OCI-LY1 (cell line): ENCODE data around the gene PROP1.

Experiments
- H2AFZ ChIP-seq: fragments of 200-600 bp; sonication (generic), shearing (Covaris generic); 2 replicates; pipeline ENCODE4 v1.6.0; 2014; ENCODE audit warnings: antibody characterized with exemption, mild to moderate bottlenecking, low read length
- H3F3A ChIP-seq: fragments of 200-600 bp; sonication (generic), shearing (Covaris generic); 2 replicates; pipeline ENCODE4 v1.6.0; 2014; ENCODE audit warnings: mild to moderate bottlenecking, antibody characterized with exemption, low read length, moderate library complexity; ENCODE audit not compliant: insufficient read depth
- H3K27ac ChIP-seq: fragments of 200-600 bp; sonication (generic); 2 replicates; pipeline ENCODE4 v1.5.1; 2014; ENCODE audit warnings: low read length, mixed run types, mild to moderate bottlenecking, low read depth; ENCODE audit not compliant: poor library complexity, severe bottlenecking
- H3K27me3 ChIP-seq: fragments of 200-600 bp; sonication (generic); 2 replicates; pipeline ENCODE4 v1.6.0; 2014; ENCODE audit warnings: antibody characterized with exemption, mild to moderate bottlenecking, low read length, moderate library complexity; ENCODE audit not compliant: insufficient read depth
- H3K36me3 ChIP-seq: fragments of 200-600 bp; sonication (generic); 2 replicates; pipeline ENCODE4 v1.6.1; 2014; ENCODE audit warnings: mild to moderate bottlenecking, antibody characterized with exemption, low read length, moderate library complexity, mixed read lengths; ENCODE audit not compliant: insufficient read depth
- H3K4me1 ChIP-seq: fragments of 200-600 bp; sonication (generic); 2 replicates; pipeline ENCODE4 v1.5.1; 2014; ENCODE audit warnings: mild to moderate bottlenecking, low read length, moderate library complexity; ENCODE audit not compliant: insufficient read depth, severe bottlenecking
- H3K4me2 ChIP-seq: fragments of 200-600 bp; sonication (generic), shearing (Covaris generic); 2 replicates; pipeline ENCODE4 v1.6.1; 2014; ENCODE audit warnings: low read length
- H3K4me3 ChIP-seq: fragments of 200-600 bp; sonication (generic); 2 replicates; pipeline ENCODE4 v1.5.1; 2014; ENCODE audit warnings: low read length, low read depth, mild to moderate bottlenecking, mixed read lengths; ENCODE audit not compliant: poor library complexity, severe bottlenecking
- H3K79me2 ChIP-seq: fragments of 200-600 bp; shearing (Covaris generic); 2 replicates; pipeline ENCODE4 v1.6.1; 2016; ENCODE audit warnings: mixed run types, low read length, mixed read lengths; ENCODE audit not compliant: insufficient read depth
- H3K9ac ChIP-seq: fragments of 200-600 bp; sonication (generic), shearing (Covaris generic); 2 replicates; pipeline ENCODE4 v1.6.1; 2014; ENCODE audit warnings: mild to moderate bottlenecking, low read length, mixed read lengths
- H3K9me2 ChIP-seq: fragments of 200-600 bp; sonication (generic), shearing (Covaris generic); 2 replicates; pipeline ENCODE4 v1.6.1; 2014; ENCODE audit warnings: low read depth, mild to moderate bottlenecking, low read length, mixed read lengths
- H3K9me3 ChIP-seq: fragments of 200-600 bp; shearing (Covaris generic); 2 replicates; pipeline ENCODE4 v1.6.1; 2014; ENCODE audit warnings: low read length, mixed read lengths
- H4K20me1 ChIP-seq: fragments of 200-600 bp; sonication (generic), shearing (Covaris generic); 2 replicates; pipeline ENCODE4 v1.6.0; 2016; ENCODE audit warnings: mild to moderate bottlenecking, low read length; ENCODE audit not compliant: insufficient read depth
- CTCF ChIP-seq: fragments of 200-600 bp; sonication (generic), shearing (Covaris generic); IDR thresholded peaks from 2 replicates; pipeline ENCODE4 v1.5.1; 2017; ENCODE audit warnings: mild to moderate bottlenecking, antibody characterized with exemption, low read length, moderate library complexity, mixed read lengths
- EZH2 ChIP-seq: fragments of 200-600 bp; sonication (generic), shearing (Covaris generic); IDR thresholded peaks from 2 replicates; pipeline ENCODE4 v1.8.0; 2017; ENCODE audit warnings: borderline replicate concordance, mixed run types, mild to moderate bottlenecking, antibody characterized with exemption, low read length, moderate library complexity, mixed read lengths

Gene PROP1

GRCh38 chr5:177994561-177995190 is 1.4 kb downstream of the PROP1 start:
- TF ChIP-seq EZH2 (no peak), CTCF (no peak)
- H3K27me3 ChIP-seq, result no peaks in the 10 kb centered on the region; the same call in 1 of the 2 replicates
- no peaks in the 10 kb centered on the region for H3K36me3 ChIP-seq
- no peaks in the 10 kb centered on the region for H3K79me2 ChIP-seq
- H2AFZ ChIP-seq, result no peak overlapping the region
- no peaks in the 10 kb centered on the region for H3K9me2 ChIP-seq
- no peaks in the 10 kb centered on the region for H3K9me3 ChIP-seq
- H3K9ac ChIP-seq, result no peak overlapping the region
- no peaks in the 10 kb centered on the region for H3K4me1 ChIP-seq
- H3K4me2 ChIP-seq, result no peak overlapping the region
- no peaks in the 10 kb centered on the region for H3F3A ChIP-seq
- no peaks in the 10 kb centered on the region for H4K20me1 ChIP-seq
- no peak overlapping the region for H3K4me3 ChIP-seq
- no peak overlapping the region for H3K27ac ChIP-seq

- H3K4me1 ChIP-seq, result no peaks in the 10 kb centered on the region
- H3K4me3 ChIP-seq, result no peak overlapping the region
- H3K9ac ChIP-seq, result no peak overlapping the region
- H3K9me2 ChIP-seq, result no peaks in the 10 kb centered on the region
- no peaks in the 10 kb centered on the region for H3K36me3 ChIP-seq
- no peaks in the 10 kb centered on the region for H3F3A ChIP-seq
- H3K27ac ChIP-seq, result no peak overlapping the region
- no peaks in the 10 kb centered on the region for H4K20me1 ChIP-seq
- no peaks in the 10 kb centered on the region for H3K9me3 ChIP-seq
- TF ChIP-seq CTCF, result no peak
- TF ChIP-seq EZH2, result no peak
- no peak overlapping the region for H3K4me2 ChIP-seq
- no peaks in the 10 kb centered on the region for H3K79me2 ChIP-seq
- H3K27me3 ChIP-seq, result peaks cover 4% of the 10 kb centered on the region; the same call in 1 of the 2 replicates
- no peak overlapping the region for H2AFZ ChIP-seq
Measured at GRCh38 chr5:177994063-177994462, 2.0 kb downstream of the PROP1 start.

GRCh38 chr5:177992466-177992865 is 3.6 kb downstream of the PROP1 start:
- Histone ChIP-seq H3K4me3 (no peak overlapping the region), H3K9me2 (no peaks in the 10 kb centered on the region), H2AFZ (no peak overlapping the region), H3K79me2 (no peaks in the 10 kb centered on the region), H3K4me2 (no peak overlapping the region), H3F3A (no peaks in the 10 kb centered on the region), H3K9ac (no peak overlapping the region), H3K36me3 (no peaks in the 10 kb centered on the region), H3K27me3 (peaks cover 5% of the 10 kb centered on the region; the same call in 1 of the 2 replicates), H3K4me1 (no peaks in the 10 kb centered on the region), H3K9me3 (no peaks in the 10 kb centered on the region), H4K20me1 (no peaks in the 10 kb centered on the region), H3K27ac (no peak overlapping the region)
- TF ChIP-seq CTCF (no peak), EZH2 (no peak)
